ENCODE results near the gene MLLT3.

MLLT3 gene

GRCh38 chr9:20357037-20357432, 265.3 kb downstream of the MLLT3 start:
- no peak for TF ChIP-seq CTCF (IDR thresholded peaks at IDR 0.05; ENCODE audit: control insufficient read depth, insufficient read depth, low read depth, low read length, missing control alignments)
- H3K4me3 ChIP-seq (ENCODE audit: control insufficient read depth, low read depth, low read length): no peak overlapping the region
- no peak for DNase-seq (ENCODE audit: low read depth)

GRCh38 chr9:20356403-20357036, 265.8 kb downstream of the MLLT3 start:
- peak; percentile 79 for TF ChIP-seq CTCF (IDR thresholded peaks at IDR 0.05; ENCODE audit: control insufficient read depth, insufficient read depth, low read depth, low read length, missing control alignments)
- DNase-seq (ENCODE audit: low read depth): peak; percentile 62
- no peak overlapping the region for H3K4me3 ChIP-seq (ENCODE audit: control insufficient read depth, low read depth, low read length)

GRCh38 chr9:20355022-20355421, 267.3 kb downstream of the MLLT3 start:
- no peak for TF ChIP-seq CTCF (IDR thresholded peaks at IDR 0.05; ENCODE audit: control insufficient read depth, insufficient read depth, low read depth, low read length, missing control alignments)
- H3K4me3 ChIP-seq (ENCODE audit: control insufficient read depth, low read depth, low read length): no peak overlapping the region
- peak; percentile 53 for DNase-seq (ENCODE audit: low read depth)

GRCh38 chr9:20353931-20354652, 268.2 kb downstream of the MLLT3 start:
- no peak for TF ChIP-seq CTCF (IDR thresholded peaks at IDR 0.05; ENCODE audit: control insufficient read depth, insufficient read depth, low read depth, low read length, missing control alignments)
- DNase-seq (ENCODE audit: low read depth): no peak
- H3K4me3 ChIP-seq (ENCODE audit: control insufficient read depth, low read depth, low read length): no peak overlapping the region

GRCh38 chr9:20353524-20353923, 268.8 kb downstream of the MLLT3 start:
- TF ChIP-seq CTCF (IDR thresholded peaks at IDR 0.05; ENCODE audit: control insufficient read depth, insufficient read depth, low read depth, low read length, missing control alignments): no peak
- H3K4me3 ChIP-seq (ENCODE audit: control insufficient read depth, low read depth, low read length): no peak overlapping the region

GRCh38 chr9:20352591-20352990, 269.7 kb downstream of the MLLT3 start:
- no peak for TF ChIP-seq CTCF (IDR thresholded peaks at IDR 0.05; ENCODE audit: control insufficient read depth, insufficient read depth, low read depth, low read length, missing control alignments)
- no peak overlapping the region for H3K4me3 ChIP-seq (ENCODE audit: control insufficient read depth, low read depth, low read length)
- DNase-seq (ENCODE audit: low read depth): no peak

More at GRCh38 chr9:20353524-20353923, 268.8 kb downstream of the MLLT3 start:
- DNase-seq (ENCODE audit: low read depth): no peak
